Subcutaneous abdominal adipose tissue (tissue), 5 donors: ENCODE results near the gene GID8.

Experiments used
- H3K27ac ChIP-seq: one replicate; pipeline ENCODE4 v1.7.0; 2013; ENCODE audit warnings: low read depth, mild to moderate bottlenecking, inconsistent platforms, low read length, moderate library complexity
- H3K27me3 ChIP-seq, 5 donors: one replicate each; pipeline ENCODE4 v1.7.0; 2013; ENCODE audit warnings: low read length in 5 of 5, inconsistent platforms in 1 of 5; ENCODE audit not compliant: control insufficient read depth in 5 of 5, insufficient read depth in 4 of 5
- H3K36me3 ChIP-seq, 5 donors: one replicate each; pipeline ENCODE4 v1.7.0; 2013; ENCODE audit warnings: low read length in 5 of 5; ENCODE audit not compliant: control insufficient read depth in 5 of 5, insufficient read depth in 5 of 5
- H3K4me1 ChIP-seq, 5 donors: one replicate each; pipeline ENCODE4 v1.7.0; 2013; ENCODE audit warnings: low read length in 5 of 5, mild to moderate bottlenecking in 3 of 5, moderate library complexity in 1 of 5; ENCODE audit not compliant: control insufficient read depth in 5 of 5, insufficient read depth in 5 of 5
- H3K4me3 ChIP-seq, 5 donors: one replicate each; pipeline ENCODE4 v1.7.0; 2013; ENCODE audit warnings: low read length in 5 of 5, low read depth in 1 of 5
- H3K9ac ChIP-seq, 5 donors: one replicate each; pipeline ENCODE4 v1.7.0; 2013; ENCODE audit warnings: low read length in 5 of 5, mild to moderate bottlenecking in 4 of 5, moderate library complexity in 3 of 5
- H3K9me3 ChIP-seq, 5 donors: one replicate each; pipeline ENCODE4 v1.7.0; 2013; ENCODE audit warnings: low read length in 5 of 5; ENCODE audit not compliant: control insufficient read depth in 5 of 5
- donor health status: healthy.
- donor health status: healthy.
- donor health status: healthy.
- donor health status: healthy.
- donor health status: healthy.

The GID8 gene

GRCh38 chr20:62901891-62902290 is 36.1 kb upstream of the GID8 start:
- Histone ChIP-seq H3K36me3 (peaks cover 5 to 58% (median 54%) of the 10 kb centered on the region in 5 donors), H3K9me3 (no peaks in the 10 kb centered on the region), H3K9ac (no peak overlapping the region), H3K4me1 (peaks cover 4 to 16% (median 14%) of the 10 kb centered on the region in 5 donors), H3K27ac (no peak overlapping the region), H3K4me3 (no peak overlapping the region), H3K27me3 (no peaks in the 10 kb centered on the region)

- H3K4me3 ChIP-seq = no peak overlapping the region
- H3K9ac ChIP-seq = no peak overlapping the region
- peaks cover 4 to 16% (median 14%) of the 10 kb centered on the region in 5 donors for H3K4me1 ChIP-seq
- no peaks in the 10 kb centered on the region for H3K9me3 ChIP-seq
- no peaks in the 10 kb centered on the region for H3K27me3 ChIP-seq
- no peak overlapping the region for H3K27ac ChIP-seq
- H3K36me3 ChIP-seq = peaks cover 5 to 70% (median 64%) of the 10 kb centered on the region in 5 donors
Observed at GRCh38 chr20:62902926-62903615, 34.9 kb upstream of the GID8 start.

- Histone ChIP-seq H3K36me3 (peaks cover 7 to 95% (median 89%) of the 10 kb centered on the region in 5 donors), H3K9me3 (no peaks in the 10 kb centered on the region), H3K9ac (no peak overlapping the region), H3K4me3 (no peak overlapping the region), H3K27ac (no peak overlapping the region), H3K27me3 (no peaks in the 10 kb centered on the region), H3K4me1 (peaks cover 0 to 1% (median under 1%) of the 10 kb centered on the region in 5 donors)
Observed at GRCh38 chr20:62905536-62906117, 32.3 kb upstream of the GID8 start.

- Histone ChIP-seq H3K4me3 (no peak overlapping the region), H3K9ac (no peak overlapping the region), H3K27me3 (no peaks in the 10 kb centered on the region), H3K4me1 (no peaks in the 10 kb centered on the region), H3K9me3 (no peaks in the 10 kb centered on the region), H3K36me3 (peaks cover 7 to 99% (median 93%) of the 10 kb centered on the region in 5 donors), H3K27ac (no peak overlapping the region)
Observed at GRCh38 chr20:62906209-62906608, 31.7 kb upstream of the GID8 start.

- Histone ChIP-seq H3K27ac (no peak overlapping the region), H3K36me3 (peaks cover 7 to 99% (median 95%) of the 10 kb centered on the region in 5 donors)
Observed at GRCh38 chr20:62906647-62907375, 31.1 kb upstream of the GID8 start.

GRCh38 chr20:62907384-62908317 is 30.3 kb upstream of the GID8 start:
- H3K4me1 ChIP-seq = no peaks in the 10 kb centered on the region
- H3K27me3 ChIP-seq = no peaks in the 10 kb centered on the region
- no peaks in the 10 kb centered on the region for H3K9me3 ChIP-seq
- no peak overlapping the region for H3K27ac ChIP-seq
- H3K9ac ChIP-seq = no peak overlapping the region
- H3K4me3 ChIP-seq = no peak overlapping the region
- H3K36me3 ChIP-seq = peaks cover 7 to 98% (median 93%) of the 10 kb centered on the region in 5 donors

More at GRCh38 chr20:62906647-62907375, 31.1 kb upstream of the GID8 start:
- Histone ChIP-seq H3K9ac (no peak overlapping the region), H3K9me3 (no peaks in the 10 kb centered on the region), H3K4me3 (no peak overlapping the region), H3K4me1 (no peaks in the 10 kb centered on the region), H3K27me3 (no peaks in the 10 kb centered on the region)

GRCh38 chr20:62908971-62909791 is 28.8 kb upstream of the GID8 start:
- H3K27me3 ChIP-seq = no peaks in the 10 kb centered on the region
- no peaks in the 10 kb centered on the region for H3K9me3 ChIP-seq

GRCh38 chr20:62910217-62910766 is 27.7 kb upstream of the GID8 start:
- H3K36me3 ChIP-seq = peaks cover 3 to 80% (median 78%) of the 10 kb centered on the region in 5 donors

More at GRCh38 chr20:62908971-62909791, 28.8 kb upstream of the GID8 start:
- H3K36me3 ChIP-seq = peaks cover 4 to 90% (median 87%) of the 10 kb centered on the region in 5 donors
- no peak overlapping the region for H3K4me3 ChIP-seq
- no peak overlapping the region for H3K27ac ChIP-seq
- peaks cover 0 to 9% (median 6%) of the 10 kb centered on the region in 5 donors for H3K4me1 ChIP-seq
- H3K9ac ChIP-seq = no peak overlapping the region

More at GRCh38 chr20:62910217-62910766, 27.7 kb upstream of the GID8 start:
- no peaks in the 10 kb centered on the region for H3K9me3 ChIP-seq
- H3K9ac ChIP-seq = no peak overlapping the region
- no peak overlapping the region for H3K27ac ChIP-seq
- H3K4me3 ChIP-seq = no peak overlapping the region
- H3K27me3 ChIP-seq = no peaks in the 10 kb centered on the region
- H3K4me1 ChIP-seq = peaks cover 0 to 20% (median 17%) of the 10 kb centered on the region in 5 donors
